Smooth muscle cell (in vitro differentiated cells): ENCODE data around the gene MCF2L. TPM values are rescaled to one million over a fixed set of nuclear protein-coding genes. Genes with fewer than 3 reads are reported as not detected.

Experiments
- DNase-seq: peaks from one replicate; lab custom pipeline; 2025; ENCODE audit not compliant: unreplicated experiment; lab: John Stamatoyannopoulos, UW
- H2AFZ ChIP-seq: fragments of 200-600 bp; sonication (generic); 2 replicates; pipeline ENCODE4 v1.6.0; 2016; ENCODE audit warnings: antibody characterized with exemption, low read depth, mild to moderate bottlenecking
- H3F3A ChIP-seq: fragments of 200-600 bp; sonication (generic); 2 replicates; pipeline ENCODE4 v1.6.0; 2017; ENCODE audit warnings: antibody characterized with exemption, low read depth
- H3K27ac ChIP-seq: fragments of 200-600 bp; sonication (generic); 2 replicates; pipeline ENCODE4 v1.5.1; 2016; ENCODE audit warnings: low read depth, mild to moderate bottlenecking
- H3K27me3 ChIP-seq: fragments of 200-600 bp; sonication (generic); 2 replicates; pipeline ENCODE4 v1.6.1; 2016; ENCODE audit warnings: low read depth, mild to moderate bottlenecking
- H3K36me3 ChIP-seq: fragments of 200-600 bp; sonication (generic); 2 replicates; pipeline ENCODE4 v1.5.1; 2016; ENCODE audit warnings: low read depth
- H3K4me1 ChIP-seq: fragments of 200-600 bp; sonication (generic); 2 replicates; pipeline ENCODE4 v1.5.1; 2016; ENCODE audit warnings: low read depth
- H3K4me2 ChIP-seq: fragments of 200-600 bp; sonication (generic); 2 replicates; pipeline ENCODE4 v1.6.0; 2016; ENCODE audit warnings: mild to moderate bottlenecking
- H3K4me3 ChIP-seq: fragments of 200-600 bp; sonication (generic); 2 replicates; pipeline ENCODE4 v1.5.1; 2016; ENCODE audit warnings: mild to moderate bottlenecking
- H3K79me2 ChIP-seq: fragments of 200-600 bp; sonication (generic); 2 replicates; pipeline ENCODE4 v1.6.0; 2016; ENCODE audit warnings: low read depth, mild to moderate bottlenecking
- H3K9ac ChIP-seq: fragments of 200-600 bp; sonication (generic); 2 replicates; pipeline ENCODE4 v1.6.0; 2016; ENCODE audit warnings: low read depth
- H3K9me3 ChIP-seq: fragments of 200-600 bp; sonication (generic); replicated peaks from 2 replicates; pipeline ENCODE4 v1.5.1; 2016; ENCODE audit warnings: low read depth
- H4K20me1 ChIP-seq: fragments of 200-600 bp; sonication (generic); 2 replicates; pipeline ENCODE4 v1.6.0; 2016; ENCODE audit warnings: low read depth
- WGBS: methylation state at CpG from one replicate; pipeline ENCODE4 v1.1.7; 2016; ENCODE audit warnings: low lambda C conversion rate; 5-methylcytosine and 5-hydroxymethylcytosine counted together
- polyA plus RNA-seq: library from polyadenylated mRNA; unstranded; fragments of >200 nt; fragmentation: Nextera tagmentation; extraction: Ambion mirVana; gene quantifications from 2 replicates; pipeline ENCODE4 v1.2.1, GENCODE V29; 2016
- total RNA-seq: library from RNA; depleted of rRNA; stranded (reverse); fragments of >200 nt; gene quantifications from 2 replicates; pipeline ENCODE4 v1.2.3, GENCODE V29; 2014
- TF ChIP-seq, protein P1 (sequence below): fragments of 200-600 bp; sonication (generic); IDR thresholded peaks from 2 replicates; pipeline ENCODE4 v1.5.1; 2017; ENCODE audit warnings: borderline replicate concordance, mild to moderate bottlenecking, antibody characterized with exemption; ENCODE audit not compliant: insufficient read depth, poor library complexity, severe bottlenecking

Gene MCF2L
- total and polyA plus RNA-seq, 2 experiments from 2014 or later: 0.54 to 7.6 TPM

- no peaks in the 10 kb centered on the region for H3K27me3 ChIP-seq
Measured at GRCh38 chr13:113093580-113094409, 124.8 kb downstream of the MCF2L start.

GRCh38 chr13:113094410-113094800 is 125.4 kb downstream of the MCF2L start:
- Histone ChIP-seq H3K79me2 (no peaks in the 10 kb centered on the region), H2AFZ (no peak overlapping the region), H3K4me2 (no peak overlapping the region), H3K27ac (no peak overlapping the region), H3K4me1 (no peaks in the 10 kb centered on the region), H3K9ac (no peak overlapping the region), H3F3A (no peaks in the 10 kb centered on the region), H4K20me1 (no peaks in the 10 kb centered on the region), H3K9me3 (no peaks in the 10 kb centered on the region), H3K36me3 (no peaks in the 10 kb centered on the region), H3K27me3 (no peaks in the 10 kb centered on the region), H3K4me3 (no peak overlapping the region)
- DNase-seq: no peak
- TF ChIP-seq, protein P1, sequence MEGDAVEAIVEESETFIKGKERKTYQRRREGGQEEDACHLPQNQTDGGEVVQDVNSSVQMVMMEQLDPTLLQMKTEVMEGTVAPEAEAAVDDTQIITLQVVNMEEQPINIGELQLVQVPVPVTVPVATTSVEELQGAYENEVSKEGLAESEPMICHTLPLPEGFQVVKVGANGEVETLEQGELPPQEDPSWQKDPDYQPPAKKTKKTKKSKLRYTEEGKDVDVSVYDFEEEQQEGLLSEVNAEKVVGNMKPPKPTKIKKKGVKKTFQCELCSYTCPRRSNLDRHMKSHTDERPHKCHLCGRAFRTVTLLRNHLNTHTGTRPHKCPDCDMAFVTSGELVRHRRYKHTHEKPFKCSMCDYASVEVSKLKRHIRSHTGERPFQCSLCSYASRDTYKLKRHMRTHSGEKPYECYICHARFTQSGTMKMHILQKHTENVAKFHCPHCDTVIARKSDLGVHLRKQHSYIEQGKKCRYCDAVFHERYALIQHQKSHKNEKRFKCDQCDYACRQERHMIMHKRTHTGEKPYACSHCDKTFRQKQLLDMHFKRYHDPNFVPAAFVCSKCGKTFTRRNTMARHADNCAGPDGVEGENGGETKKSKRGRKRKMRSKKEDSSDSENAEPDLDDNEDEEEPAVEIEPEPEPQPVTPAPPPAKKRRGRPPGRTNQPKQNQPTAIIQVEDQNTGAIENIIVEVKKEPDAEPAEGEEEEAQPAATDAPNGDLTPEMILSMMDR: no peak
- 92% methylated on average over 14 of the region's 14 CpGs for WGBS

More at GRCh38 chr13:113093580-113094409, 124.8 kb downstream of the MCF2L start:
- no peak overlapping the region for H2AFZ ChIP-seq
- no peak overlapping the region for H3K27ac ChIP-seq
- no peaks in the 10 kb centered on the region for H3K79me2 ChIP-seq
- H3K4me2 ChIP-seq: no peak overlapping the region
- no peak overlapping the region for H3K9ac ChIP-seq
- no peaks in the 10 kb centered on the region for H3K36me3 ChIP-seq
- WGBS: 89% methylated on average over 29 of the region's 29 CpGs
- no peaks in the 10 kb centered on the region for H3K4me1 ChIP-seq
- no peak overlapping the region for H3K4me3 ChIP-seq
- no peak for DNase-seq
- H4K20me1 ChIP-seq: no peaks in the 10 kb centered on the region
- TF ChIP-seq, protein P1: no peak
- H3F3A ChIP-seq: no peaks in the 10 kb centered on the region
- H3K9me3 ChIP-seq: no peaks in the 10 kb centered on the region

DNA sequence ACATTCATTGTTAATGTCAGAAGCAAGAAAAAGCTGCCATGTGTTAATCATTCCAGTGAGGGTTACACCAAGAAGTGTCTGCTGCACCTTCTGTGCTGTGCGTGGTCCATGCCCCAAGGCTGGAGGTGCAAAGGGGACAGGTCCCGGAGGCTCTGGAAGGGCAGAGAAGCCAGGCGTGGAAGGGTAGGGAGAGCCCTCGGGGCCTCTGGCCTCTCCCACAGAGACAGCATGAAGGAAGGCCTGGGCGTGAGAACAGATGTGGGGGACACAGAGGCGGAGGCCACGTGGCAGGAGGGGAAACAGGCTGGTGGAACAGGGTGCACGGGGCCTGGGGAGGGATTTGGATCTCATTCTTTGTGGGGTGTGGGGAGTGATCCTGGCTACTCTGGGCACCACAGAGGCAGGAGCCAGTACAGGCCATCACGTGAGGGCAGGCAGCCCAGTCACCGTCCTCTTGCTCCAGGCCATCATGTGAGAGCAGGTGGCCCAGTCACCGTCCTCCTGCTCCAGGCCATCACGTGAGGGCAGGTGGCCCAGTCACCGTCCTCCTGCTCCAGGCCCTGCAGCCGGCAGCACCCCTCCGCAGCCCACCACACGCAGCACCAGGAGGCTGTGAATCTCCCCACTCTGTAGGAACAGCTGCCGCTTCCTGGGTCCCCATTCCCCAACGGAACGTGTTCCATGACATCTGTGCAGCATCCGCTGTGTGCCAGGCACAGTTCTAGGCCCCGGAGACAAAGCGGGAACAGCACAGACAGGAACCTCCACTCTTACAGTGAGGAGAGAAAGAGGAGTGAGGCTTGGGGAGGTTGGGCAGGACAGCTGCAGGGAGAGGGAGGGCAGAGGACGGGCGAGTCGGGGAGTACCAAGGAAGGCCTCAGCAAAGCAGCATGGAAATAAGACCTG is 126.4 kb downstream of the MCF2L start:
- Histone ChIP-seq H2AFZ (no peak overlapping the region), H3K9me3 (no peaks in the 10 kb centered on the region), H3F3A (no peaks in the 10 kb centered on the region), H3K4me2 (no peak overlapping the region), H3K9ac (no peak overlapping the region), H3K36me3 (no peaks in the 10 kb centered on the region), H3K4me3 (no peak overlapping the region), H3K27me3 (no peaks in the 10 kb centered on the region), H3K79me2 (no peaks in the 10 kb centered on the region), H3K27ac (no peak overlapping the region), H3K4me1 (no peaks in the 10 kb centered on the region), H4K20me1 (no peaks in the 10 kb centered on the region)
- WGBS: 87% methylated on average over 24 of the region's 25 CpGs
- DNase-seq: no peak
- TF ChIP-seq, protein P1: no peak
